Hepatocyte (in vitro differentiated cells): ENCODE measurements around the gene ESPL1. TPM values are rescaled to one million over a fixed set of nuclear protein-coding genes. Genes with fewer than 3 reads are reported as not detected.

Source experiments
- DNase-seq: peaks from one replicate; pipeline ENCODE4 v3.0.0-alpha.2; 2016; ENCODE audit warnings: low spot score
- H2AFZ ChIP-seq: fragments of 200-600 bp; sonication (generic); 2 replicates; pipeline ENCODE4 v1.6.0; 2016; ENCODE audit warnings: antibody characterized with exemption, mild to moderate bottlenecking
- H3K27ac ChIP-seq: fragments of 200-600 bp; sonication (generic); 2 replicates; pipeline ENCODE4 v1.5.1; 2016; ENCODE audit warnings: mild to moderate bottlenecking
- H3K27me3 ChIP-seq: fragments of 200-600 bp; sonication (generic); 2 replicates; pipeline ENCODE4 v1.6.1; 2016
- H3K36me3 ChIP-seq: fragments of 200-600 bp; sonication (generic); replicated peaks from 2 replicates; pipeline ENCODE4 v1.5.1; 2016; ENCODE audit warnings: low read depth; ENCODE audit not compliant: insufficient read depth
- H3K4me1 ChIP-seq: fragments of 200-600 bp; sonication (generic); 2 replicates; pipeline ENCODE4 v1.5.1; 2016; ENCODE audit warnings: mild to moderate bottlenecking, moderate library complexity; ENCODE audit not compliant: insufficient read depth
- H3K4me2 ChIP-seq: fragments of 200-600 bp; sonication (generic); 2 replicates; pipeline ENCODE4 v1.6.0; 2016
- H3K4me3 ChIP-seq: fragments of 200-600 bp; sonication (generic); 2 replicates; pipeline ENCODE4 v1.5.1; 2016; ENCODE audit warnings: mild to moderate bottlenecking
- H3K79me2 ChIP-seq: fragments of 200-600 bp; sonication (generic); 2 replicates; pipeline ENCODE4 v1.6.0; 2017; ENCODE audit warnings: mild to moderate bottlenecking
- H3K9me2 ChIP-seq: fragments of 200-600 bp; sonication (generic); replicated peaks from 2 replicates; pipeline ENCODE4 v1.6.0; 2017; ENCODE audit warnings: mild to moderate bottlenecking; ENCODE audit not compliant: insufficient read depth
- H3K9me3 ChIP-seq: fragments of 200-600 bp; sonication (generic); 2 replicates; pipeline ENCODE4 v1.5.1; 2016; ENCODE audit warnings: low read depth, mild to moderate bottlenecking
- H4K20me1 ChIP-seq: fragments of 200-600 bp; sonication (generic); 2 replicates; pipeline ENCODE4 v1.6.0; 2016; ENCODE audit warnings: mild to moderate bottlenecking; ENCODE audit not compliant: insufficient read depth, poor library complexity, severe bottlenecking
- EZH2 ChIP-seq: fragments of 200-600 bp; sonication (generic); IDR thresholded peaks from 2 replicates; pipeline ENCODE4 v1.6.1; 2016; ENCODE audit warnings: antibody characterized with exemption, mild to moderate bottlenecking, borderline replicate concordance
- EZH2phosphoT487 ChIP-seq: fragments of 200-600 bp; sonication (generic); IDR thresholded peaks from one replicate; pipeline ENCODE4 v1.6.1; 2018; ENCODE audit warnings: antibody characterized with exemption, mild to moderate bottlenecking, low read depth, moderate library complexity; ENCODE audit not compliant: unreplicated experiment, severe bottlenecking
- WGBS: methylation state at CpG from one replicate; pipeline ENCODE4 v1.1.6; 2016; ENCODE audit warnings: low lambda C conversion rate; ENCODE audit errors: missing lambda C conversion rate; 5-methylcytosine and 5-hydroxymethylcytosine counted together
- polyA plus RNA-seq: library from polyadenylated mRNA; unstranded; fragments of >200 nt; fragmentation: Nextera tagmentation; extraction: Ambion mirVana; gene quantifications from 2 replicates; pipeline ENCODE4 v1.2.1, GENCODE V29; 2016
- total RNA-seq: library from RNA; depleted of rRNA; stranded (reverse); fragments of >200 nt; gene quantifications from 2 replicates; pipeline ENCODE4 v1.2.3, GENCODE V29; 2014
- TF ChIP-seq, protein P1 (sequence below): fragments of 200-600 bp; sonication (generic); IDR thresholded peaks from 2 replicates; pipeline ENCODE4 v1.5.1; 2016; ENCODE audit warnings: antibody characterized with exemption, mild to moderate bottlenecking; ENCODE audit not compliant: poor library complexity

The ESPL1 gene
- total and polyA plus RNA-seq, 2 experiments from 2014 or later: 5.8 to 7.6 TPM

DNA sequence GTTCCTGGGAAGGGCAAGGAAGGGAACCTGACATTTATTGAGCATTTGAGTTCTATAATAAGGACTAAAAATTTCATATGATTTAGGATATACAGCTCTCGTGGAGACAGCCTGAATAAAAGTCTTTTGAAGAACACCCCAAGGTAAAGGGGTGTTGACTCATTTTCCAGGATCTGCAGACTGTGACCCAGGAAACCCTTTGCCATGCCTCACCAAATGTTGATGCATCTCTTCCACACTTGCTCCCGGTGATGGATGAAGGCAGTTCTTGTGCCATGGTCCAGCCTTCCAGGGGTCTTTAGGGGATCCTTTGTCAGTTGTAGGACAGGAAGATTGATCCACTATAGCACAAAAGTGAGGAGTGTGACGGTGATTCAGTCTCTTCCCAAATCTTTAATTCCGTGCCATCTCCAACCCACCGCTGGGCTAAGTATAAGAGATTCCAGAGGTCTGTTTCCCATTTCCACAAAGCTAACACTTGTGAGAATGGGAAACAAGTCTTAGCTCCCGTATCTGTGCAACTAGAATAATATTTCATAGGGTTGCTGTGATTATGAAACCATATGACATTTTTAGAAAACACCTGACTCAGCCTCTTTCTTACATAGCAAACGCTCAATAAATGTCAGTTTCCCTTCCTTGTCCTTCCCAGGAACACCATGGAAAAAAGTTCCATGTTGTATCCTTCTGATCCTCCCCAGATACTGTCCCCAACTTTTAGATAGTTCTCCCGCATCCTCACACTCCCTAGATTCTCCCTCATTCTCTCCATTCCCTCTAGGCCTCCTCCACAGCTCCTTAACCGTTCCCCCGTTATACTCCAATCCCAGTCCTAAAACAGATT is 52.5 kb downstream of the ESPL1 start:
- Histone ChIP-seq H3K27me3 (peaks cover 3% of the 10 kb centered on the region), H3K9me2 (no peaks in the 10 kb centered on the region), H3K9me3 (no peaks in the 10 kb centered on the region), H3K36me3 (no peaks in the 10 kb centered on the region), H3K27ac (peak overlapping the region; percentile 94), H2AFZ (peak overlapping the region; percentile 62), H3K4me3 (peak overlapping the region; percentile 89), H3K79me2 (peaks cover 17% of the 10 kb centered on the region), H3K4me2 (peak overlapping the region; percentile 84), H4K20me1 (no peaks in the 10 kb centered on the region), H3K4me1 (peaks cover 27% of the 10 kb centered on the region)
- TF ChIP-seq EZH2phosphoT487 (no peak), EZH2 (no peak)
- TF ChIP-seq, protein P1, sequence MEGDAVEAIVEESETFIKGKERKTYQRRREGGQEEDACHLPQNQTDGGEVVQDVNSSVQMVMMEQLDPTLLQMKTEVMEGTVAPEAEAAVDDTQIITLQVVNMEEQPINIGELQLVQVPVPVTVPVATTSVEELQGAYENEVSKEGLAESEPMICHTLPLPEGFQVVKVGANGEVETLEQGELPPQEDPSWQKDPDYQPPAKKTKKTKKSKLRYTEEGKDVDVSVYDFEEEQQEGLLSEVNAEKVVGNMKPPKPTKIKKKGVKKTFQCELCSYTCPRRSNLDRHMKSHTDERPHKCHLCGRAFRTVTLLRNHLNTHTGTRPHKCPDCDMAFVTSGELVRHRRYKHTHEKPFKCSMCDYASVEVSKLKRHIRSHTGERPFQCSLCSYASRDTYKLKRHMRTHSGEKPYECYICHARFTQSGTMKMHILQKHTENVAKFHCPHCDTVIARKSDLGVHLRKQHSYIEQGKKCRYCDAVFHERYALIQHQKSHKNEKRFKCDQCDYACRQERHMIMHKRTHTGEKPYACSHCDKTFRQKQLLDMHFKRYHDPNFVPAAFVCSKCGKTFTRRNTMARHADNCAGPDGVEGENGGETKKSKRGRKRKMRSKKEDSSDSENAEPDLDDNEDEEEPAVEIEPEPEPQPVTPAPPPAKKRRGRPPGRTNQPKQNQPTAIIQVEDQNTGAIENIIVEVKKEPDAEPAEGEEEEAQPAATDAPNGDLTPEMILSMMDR: no peak
- WGBS: 60% methylated on average over 10 of the region's 10 CpGs
- no peak for DNase-seq

DNA sequence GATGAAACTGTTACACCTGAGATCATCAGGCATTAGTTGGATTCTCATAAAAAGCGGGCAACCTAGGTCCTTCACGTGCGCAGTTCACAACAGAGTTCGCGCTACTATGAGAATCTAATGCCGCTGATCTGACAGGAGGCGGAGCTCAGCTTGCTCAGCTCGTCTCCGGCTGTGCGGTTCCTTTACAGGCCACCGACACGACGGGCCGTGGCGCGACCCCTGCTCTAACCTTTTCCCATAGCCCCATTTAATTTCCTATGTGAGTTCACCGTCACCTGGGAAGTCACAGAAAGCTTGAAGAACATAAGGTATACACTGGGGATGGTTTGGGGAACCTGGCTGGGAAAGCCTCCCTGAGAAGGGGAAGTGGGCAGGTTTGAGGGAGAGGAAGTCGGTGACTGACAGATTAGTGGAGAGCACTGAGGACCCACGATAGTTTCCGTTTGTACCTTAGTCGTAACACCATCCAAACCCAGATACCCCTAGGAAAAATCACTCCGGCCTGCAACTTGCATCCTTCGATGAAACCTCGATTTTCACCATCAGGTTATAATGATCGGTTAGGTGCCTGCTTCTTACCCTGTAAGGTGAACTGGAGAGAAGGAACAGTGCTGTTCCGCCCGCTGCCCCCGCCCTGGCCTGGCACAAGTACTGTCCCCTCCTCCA is 56.1 kb downstream of the ESPL1 start:
- Histone ChIP-seq H3K4me3 (peak overlapping the region; percentile 28), H3K4me1 (peaks cover 29% of the 10 kb centered on the region), H3K27me3 (peaks cover 14% of the 10 kb centered on the region), H2AFZ (peak overlapping the region; percentile 81), H4K20me1 (no peaks in the 10 kb centered on the region), H3K4me2 (peak overlapping the region; percentile 94), H3K9me2 (no peaks in the 10 kb centered on the region), H3K9me3 (no peaks in the 10 kb centered on the region), H3K79me2 (peaks cover 12% of the 10 kb centered on the region), H3K27ac (peak overlapping the region; percentile 97), H3K36me3 (no peaks in the 10 kb centered on the region)
- WGBS: 40% methylated on average over 28 of the region's 28 CpGs
- DNase-seq: no peak
- TF ChIP-seq, protein P1: no peak
- TF ChIP-seq EZH2: no peak
- no peak for TF ChIP-seq EZH2phosphoT487

DNA sequence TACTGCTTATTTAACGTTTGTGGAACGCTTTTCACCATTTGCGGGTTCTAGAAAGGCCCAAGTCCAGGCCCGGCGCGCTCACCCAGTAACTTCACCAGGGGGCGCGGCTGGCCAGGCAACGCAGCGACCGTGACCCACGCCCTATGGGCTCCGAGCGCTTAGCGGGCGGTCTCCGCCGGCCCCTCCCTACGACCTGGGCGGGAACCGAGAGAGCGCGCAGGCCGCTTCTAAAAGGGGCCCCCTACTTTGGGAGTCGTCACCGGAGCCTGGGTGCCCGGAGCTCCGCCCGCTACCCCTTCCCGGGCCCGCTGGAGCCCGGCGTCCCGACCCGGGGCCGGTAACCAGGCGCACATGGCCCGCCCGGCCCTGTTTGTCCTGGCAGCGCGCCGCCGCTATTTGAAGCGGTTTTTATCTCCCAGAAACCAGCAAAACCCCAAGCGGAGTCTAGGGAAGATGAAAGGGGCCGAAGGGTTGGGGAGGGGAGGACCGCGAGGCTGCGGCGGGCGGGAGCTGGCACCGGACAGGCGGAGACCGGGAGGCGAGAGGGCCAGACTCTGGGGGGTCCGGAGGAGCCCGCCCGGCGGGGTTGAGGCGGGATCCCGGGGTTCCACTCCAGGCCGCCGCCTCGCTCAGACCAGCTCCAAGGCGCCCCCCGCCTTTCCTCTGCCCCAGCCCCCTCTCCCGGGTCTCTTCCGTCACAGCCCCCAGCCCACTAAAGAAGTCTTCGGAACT is 56.8 kb downstream of the ESPL1 start:
- under 1% methylated on average over 46 of the region's 69 CpGs for WGBS
- H3K27ac ChIP-seq: peak overlapping the region; percentile 97
- no peaks in the 10 kb centered on the region for H3K36me3 ChIP-seq
- peak; percentile 95 for DNase-seq
- peaks cover 14% of the 10 kb centered on the region for H3K27me3 ChIP-seq
- no peaks in the 10 kb centered on the region for H3K9me3 ChIP-seq
- TF ChIP-seq, protein P1: peak; percentile 85
- TF ChIP-seq EZH2: no peak
- peak overlapping the region; percentile 81 for H2AFZ ChIP-seq
- H3K4me1 ChIP-seq: peaks cover 29% of the 10 kb centered on the region
- H3K9me2 ChIP-seq: no peaks in the 10 kb centered on the region
- peaks cover 10% of the 10 kb centered on the region for H3K79me2 ChIP-seq
- peak overlapping the region; percentile 94 for H3K4me2 ChIP-seq
- H3K4me3 ChIP-seq: peak overlapping the region; percentile 57
- H4K20me1 ChIP-seq: no peaks in the 10 kb centered on the region
